Measurements from ENCODE around the gene DAZAP2.

DAZAP2 gene

GRCh38 chr12:51238510-51239334, at the start of gene DAZAP2:
TSS of gene DAZAP2 (plus strand) at chr12:51238826. CDS start at chr12:51238908, 82 bp downstream.
- DNase-seq (ENCODE audit: low read depth in 2 of 2), result peak; percentile 85

- no peak for DNase-seq (ENCODE audit: low read depth in 2 of 2)
These were observed 48.8 kb upstream of the DAZAP2 start for GRCh38 chr12:51189790-51190355.

GRCh38 chr12:51190820-51191219, 47.8 kb upstream of the DAZAP2 start:
- no peak for DNase-seq (ENCODE audit: low read depth in 2 of 2)

- no peak for DNase-seq (ENCODE audit: low read depth in 2 of 2)
These were observed 46.9 kb upstream of the DAZAP2 start for GRCh38 chr12:51191516-51192283.

- DNase-seq (ENCODE audit: low read depth in 2 of 2), result no peak
These were observed 46.3 kb upstream of the DAZAP2 start for GRCh38 chr12:51192284-51192671.

GRCh38 chr12:51195841-51196240, 42.8 kb upstream of the DAZAP2 start:
- no peak for DNase-seq (ENCODE audit: low read depth in 2 of 2)

GRCh38 chr12:51196547-51196946, 42.1 kb upstream of the DAZAP2 start:
- no peak for DNase-seq (ENCODE audit: low read depth in 2 of 2)

GRCh38 chr12:51197736-51198567, 40.7 kb upstream of the DAZAP2 start:
- no peak for DNase-seq (ENCODE audit: low read depth in 2 of 2)

GRCh38 chr12:51198568-51199365, 39.9 kb upstream of the DAZAP2 start:
- no peak for DNase-seq (ENCODE audit: low read depth in 2 of 2)

- no peak for DNase-seq (ENCODE audit: low read depth in 2 of 2)
These were observed 39.2 kb upstream of the DAZAP2 start for GRCh38 chr12:51199366-51199945.

GRCh38 chr12:51200156-51200555, 38.5 kb upstream of the DAZAP2 start:
- no peak for DNase-seq (ENCODE audit: low read depth in 2 of 2)

- no peak for DNase-seq (ENCODE audit: low read depth in 2 of 2)
These were observed 37.8 kb upstream of the DAZAP2 start for GRCh38 chr12:51200806-51201205.

GRCh38 chr12:51202718-51203117, 35.9 kb upstream of the DAZAP2 start:
- DNase-seq (ENCODE audit: low read depth in 2 of 2), result no peak

GRCh38 chr12:51205350-51205749, 33.3 kb upstream of the DAZAP2 start:
- DNase-seq (ENCODE audit: low read depth in 2 of 2), result no peak

- no peak for DNase-seq (ENCODE audit: low read depth in 2 of 2)
These were observed 30.5 kb upstream of the DAZAP2 start for GRCh38 chr12:51208016-51208660.

GRCh38 chr12:51209259-51209658, 29.4 kb upstream of the DAZAP2 start:
- no peak for DNase-seq (ENCODE audit: low read depth in 2 of 2)

- no peak for DNase-seq (ENCODE audit: low read depth in 2 of 2)
These were observed 27.8 kb upstream of the DAZAP2 start for GRCh38 chr12:51210690-51211395.

- DNase-seq (ENCODE audit: low read depth in 2 of 2), result no peak
These were observed 23.7 kb upstream of the DAZAP2 start for GRCh38 chr12:51214895-51215294.

GRCh38 chr12:51216642-51217041, 22.0 kb upstream of the DAZAP2 start:
- DNase-seq (ENCODE audit: low read depth in 2 of 2), result no peak

Data from stimulated activated CD8-positive, alpha-beta memory T cell treated with anti-CD3 and anti-CD28 coated beads, Interleukin-15, amount 100 ng/mL, for 4 hours (primary cell).